HEK293T (cell line): ENCODE results near the gene CEP89.
"Not testable (repeated sequence)": the region's sequence is repeated elsewhere in the genome, so short reads cannot be mapped to it uniquely, and the experiment has no call there.

Source experiments
- CTCF ChIA-PET: fragments of 350-600 bp; formaldehyde crosslinking; extraction: SDS; loops from one replicate; lab custom pipeline; 2021; ENCODE audit warnings: antibody characterized with exemption, inconsistent platforms; lab: Yijun Ruan, JAX
- POLR2A ChIA-PET: fragments of 350-600 bp; formaldehyde crosslinking; extraction: SDS; loops from one replicate; lab custom pipeline; 2020; ENCODE audit warnings: antibody characterized with exemption, inconsistent platforms; lab: Yijun Ruan, JAX
- DNase-seq: peaks from one replicate; pipeline ENCODE4 v3.0.0; 2012; ENCODE audit warnings: mixed read lengths; ENCODE audit errors: extremely low spot score
- ARNT ChIP-seq: fragments of 450-650 bp; IDR thresholded peaks from 2 replicates; pipeline ENCODE4 v1.6.1; 2017; ENCODE audit warnings: mild to moderate bottlenecking
- BHLHE40 ChIP-seq: fragments of 450-650 bp; IDR thresholded peaks from 2 replicates; pipeline ENCODE4 v1.6.1; 2016; ENCODE audit warnings: mild to moderate bottlenecking, moderate library complexity, borderline replicate concordance
- CTBP1 ChIP-seq: fragments of 450-650 bp; IDR thresholded peaks from 2 replicates; pipeline ENCODE4 v1.6.1; 2016; ENCODE audit warnings: borderline replicate concordance
- ELF4 ChIP-seq: fragments of 450-650 bp; IDR thresholded peaks from 2 replicates; pipeline ENCODE4 v1.6.1; 2017; ENCODE audit warnings: antibody characterized with exemption
- FOXA1 ChIP-seq: fragments of 450-650 bp; IDR thresholded peaks from 2 replicates; pipeline ENCODE4 v1.6.1; 2016; ENCODE audit warnings: mild to moderate bottlenecking
- FOXK2 ChIP-seq: fragments of 450-650 bp; IDR thresholded peaks from 2 replicates; pipeline ENCODE4 v1.6.1; 2016; ENCODE audit warnings: mild to moderate bottlenecking
- FOXM1 ChIP-seq: fragments of 450-650 bp; IDR thresholded peaks from 2 replicates; pipeline ENCODE4 v1.6.1; 2017; ENCODE audit warnings: mild to moderate bottlenecking, borderline replicate concordance
- HDGF ChIP-seq: fragments of 450-650 bp; IDR thresholded peaks from 2 replicates; pipeline ENCODE4 v1.6.1; 2017; ENCODE audit warnings: antibody characterized with exemption, borderline replicate concordance
- L3MBTL2 ChIP-seq: fragments of 450-650 bp; conservative IDR thresholded peaks from 2 replicates; pipeline ENCODE4 v1.6.1; 2016; ENCODE audit warnings: mild to moderate bottlenecking
- LEF1 ChIP-seq: fragments of 450-650 bp; IDR thresholded peaks from 2 replicates; pipeline ENCODE4 v1.6.1; 2017; ENCODE audit warnings: mild to moderate bottlenecking, borderline replicate concordance
- NFRKB ChIP-seq: fragments of 450-650 bp; IDR thresholded peaks from 2 replicates; pipeline ENCODE4 v1.6.1; 2016; ENCODE audit warnings: mild to moderate bottlenecking, moderate library complexity
- PKNOX1 ChIP-seq: fragments of 450-650 bp; IDR thresholded peaks from 2 replicates; pipeline ENCODE4 v1.6.1; 2016
- SP1 ChIP-seq: fragments of 450-650 bp; IDR thresholded peaks from 2 replicates; pipeline ENCODE4 v1.6.1; 2017
- SUZ12 ChIP-seq: fragments of 450-650 bp; IDR thresholded peaks from 2 replicates; pipeline ENCODE4 v1.6.1; 2016; ENCODE audit warnings: mild to moderate bottlenecking
- TARDBP ChIP-seq: fragments of 450-650 bp; IDR thresholded peaks from 2 replicates; pipeline ENCODE4 v1.6.1; 2016
- ZNF384 ChIP-seq: fragments of 450-650 bp; IDR thresholded peaks from 2 replicates; pipeline ENCODE4 v1.6.1; 2016

The CEP89 gene

GRCh38 chr19:32889137-32889934 lies 82.4 kb downstream of the CEP89 start:
- CTCF ChIA-PET = interaction anchor here (0.5 kb wide), 1 partner anchor 1949 kb away, joined by 5 read pairs; no protein-coding TSS in a partner anchor
- no peak for DNase-seq
- POLR2A ChIA-PET = no interaction called here
- TF ChIP-seq NFRKB = no peak
- TF ChIP-seq ARNT = no peak
- TF ChIP-seq BHLHE40 = no peak
- TF ChIP-seq L3MBTL2 = no peak
- TF ChIP-seq SUZ12 = no peak
- TF ChIP-seq LEF1 = no peak
- TF ChIP-seq FOXK2 = no peak
- no peak for TF ChIP-seq ELF4
- TF ChIP-seq ZNF384 = no peak

- no peak for DNase-seq
- ChIA-PET CTCF (no interaction called here), POLR2A (no interaction called here)
- TF ChIP-seq CTBP1 (no peak), PKNOX1 (no peak), NFRKB (no peak), FOXA1 (no peak), LEF1 (no peak), ELF4 (no peak), TARDBP (no peak), SP1 (no peak), ZNF384 (no peak), SUZ12 (no peak)
These were observed 84.1 kb downstream of the CEP89 start for GRCh38 chr19:32887572-32888215.

GRCh38 chr19:32886241-32886640 lies 85.5 kb downstream of the CEP89 start:
- ChIA-PET POLR2A (no interaction called here), CTCF (no interaction called here)
- TF ChIP-seq PKNOX1 = no peak
- TF ChIP-seq NFRKB = no peak
- DNase-seq = no peak

GRCh38 chr19:32885255-32885654 lies 86.5 kb downstream of the CEP89 start:
- POLR2A ChIA-PET, DNase-seq, CTCF ChIA-PET: not testable (repeated sequence)

- DNase-seq = no peak
- ChIA-PET POLR2A (no interaction called here), CTCF (interaction anchor here (0.6 kb wide), 1 partner anchor 11 kb away, joined by 3 read pairs; no protein-coding TSS in a partner anchor)
- TF ChIP-seq FOXK2 (no peak), SP1 (no peak), FOXA1 (no peak), L3MBTL2 (no peak), BHLHE40 (no peak), FOXM1 (no peak), ELF4 (no peak), LEF1 (no peak), ARNT (no peak), CTBP1 (no peak), TARDBP (no peak)
These were observed 90.0 kb downstream of the CEP89 start for GRCh38 chr19:32881766-32882165.

GRCh38 chr19:32880622-32881021 lies 91.1 kb downstream of the CEP89 start:
- no peak for DNase-seq
- CTCF ChIA-PET = no interaction called here
- no peak for TF ChIP-seq FOXA1
- TF ChIP-seq CTBP1 = no peak
- TF ChIP-seq ZNF384 = no peak
- no peak for TF ChIP-seq ARNT
- no peak for TF ChIP-seq NFRKB
- TF ChIP-seq ELF4 = no peak
- POLR2A ChIA-PET = no interaction called here

- TF ChIP-seq CTBP1 (no peak), ELF4 (no peak), ZNF384 (no peak), L3MBTL2 (no peak), LEF1 (no peak), SP1 (no peak), PKNOX1 (no peak), TARDBP (no peak), BHLHE40 (no peak), HDGF (no peak), FOXK2 (no peak), ARNT (no peak), FOXM1 (no peak)
- no peak for DNase-seq
- ChIA-PET POLR2A (no interaction called here), CTCF (no interaction called here)
These were observed 92.0 kb downstream of the CEP89 start for GRCh38 chr19:32879741-32880140.
